ENCODE data around the gene CLEC1B. TPM values are rescaled to one million over a fixed set of nuclear protein-coding genes. Genes with fewer than 3 reads are reported as not detected.

CLEC1B gene
- total RNA-seq: not detected in 2 replicates
- long read RNA-seq: 0 reads

DNA sequence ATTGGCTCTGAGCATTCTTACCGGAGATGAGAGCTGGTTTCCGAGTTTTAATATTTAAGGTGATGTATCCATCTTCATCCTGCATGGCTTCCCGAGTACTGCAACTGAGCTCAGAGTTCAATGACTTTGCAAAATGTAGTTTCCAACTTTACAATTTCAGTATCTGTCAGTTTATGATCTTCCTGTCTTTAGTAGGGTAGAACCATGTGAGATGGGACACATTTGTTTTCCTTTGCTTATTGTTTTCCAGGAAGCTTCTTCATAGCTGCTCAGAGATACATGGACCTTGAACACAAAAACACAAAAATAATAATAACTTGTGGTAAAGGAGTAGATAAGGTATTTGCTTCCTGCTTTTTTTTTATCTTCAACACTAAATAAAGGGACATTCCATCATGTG is at the start of gene CLEC1B:
CLEC1B (minus strand) TSS at position 106 of the 400 bp plus-strand sequence; CDS start at position 85, 21 bp downstream.
- Mint-ChIP-seq H3K4me3 (ENCODE audit: low read depth) (no peak within 1 kb of the TSS), H3K9me3 (ENCODE audit: low read depth) (no peaks in the 10 kb centered on the region)

DNA sequence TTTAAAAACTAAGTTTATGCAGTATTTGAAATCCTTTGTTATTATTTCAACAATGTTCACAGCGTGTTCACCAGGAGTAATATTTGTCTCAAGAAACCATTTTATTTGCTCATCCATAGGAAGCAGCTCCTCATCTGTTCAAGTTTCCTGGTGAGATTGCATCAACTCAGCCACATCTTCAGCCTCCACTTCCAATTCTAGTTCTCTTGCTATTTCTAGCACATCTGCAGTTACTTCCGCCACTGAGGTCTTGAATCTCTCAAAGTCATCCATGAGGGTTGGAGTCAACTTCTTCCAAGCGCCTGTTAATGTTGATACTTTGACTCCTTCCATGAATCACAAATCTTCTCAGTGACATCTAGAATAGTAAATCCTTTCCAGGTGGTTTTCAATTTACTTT is 49.6 kb upstream of the CLEC1B start:
- H3K27ac Mint-ChIP-seq: no peak overlapping the region
- peaks cover 10% of the 10 kb centered on the region for H3K9me3 Mint-ChIP-seq (ENCODE audit: low read depth)
- H3K27me3 Mint-ChIP-seq: peaks cover 3% of the 10 kb centered on the region
- no peaks in the 10 kb centered on the region for H3K4me1 Mint-ChIP-seq (ENCODE audit: low read depth)
- no peak overlapping the region for H3K4me3 Mint-ChIP-seq (ENCODE audit: low read depth)
- TF ChIP-seq, protein P1, sequence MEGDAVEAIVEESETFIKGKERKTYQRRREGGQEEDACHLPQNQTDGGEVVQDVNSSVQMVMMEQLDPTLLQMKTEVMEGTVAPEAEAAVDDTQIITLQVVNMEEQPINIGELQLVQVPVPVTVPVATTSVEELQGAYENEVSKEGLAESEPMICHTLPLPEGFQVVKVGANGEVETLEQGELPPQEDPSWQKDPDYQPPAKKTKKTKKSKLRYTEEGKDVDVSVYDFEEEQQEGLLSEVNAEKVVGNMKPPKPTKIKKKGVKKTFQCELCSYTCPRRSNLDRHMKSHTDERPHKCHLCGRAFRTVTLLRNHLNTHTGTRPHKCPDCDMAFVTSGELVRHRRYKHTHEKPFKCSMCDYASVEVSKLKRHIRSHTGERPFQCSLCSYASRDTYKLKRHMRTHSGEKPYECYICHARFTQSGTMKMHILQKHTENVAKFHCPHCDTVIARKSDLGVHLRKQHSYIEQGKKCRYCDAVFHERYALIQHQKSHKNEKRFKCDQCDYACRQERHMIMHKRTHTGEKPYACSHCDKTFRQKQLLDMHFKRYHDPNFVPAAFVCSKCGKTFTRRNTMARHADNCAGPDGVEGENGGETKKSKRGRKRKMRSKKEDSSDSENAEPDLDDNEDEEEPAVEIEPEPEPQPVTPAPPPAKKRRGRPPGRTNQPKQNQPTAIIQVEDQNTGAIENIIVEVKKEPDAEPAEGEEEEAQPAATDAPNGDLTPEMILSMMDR (IDR thresholded peaks at IDR 0.05; ENCODE audit: unreplicated experiment): no peak
- H3K36me3 Mint-ChIP-seq (ENCODE audit: insufficient read depth): no peaks in the 10 kb centered on the region
- no peak for DNase-seq (ENCODE audit: low spot score, unreplicated experiment)

More for the DNA sequence above, at the start of gene CLEC1B:
- TF ChIP-seq, protein P1 (IDR thresholded peaks at IDR 0.05; ENCODE audit: unreplicated experiment): no peak
- DNase-seq (ENCODE audit: low spot score, unreplicated experiment): no peak
- H3K27ac Mint-ChIP-seq: no peak within 1 kb of the TSS
- no peaks in the 10 kb centered on the region for H3K4me1 Mint-ChIP-seq (ENCODE audit: low read depth)
- H3K27me3 Mint-ChIP-seq: no peaks in the 10 kb centered on the region
- H3K36me3 Mint-ChIP-seq (ENCODE audit: insufficient read depth): no peaks in the 10 kb centered on the region

DNA sequence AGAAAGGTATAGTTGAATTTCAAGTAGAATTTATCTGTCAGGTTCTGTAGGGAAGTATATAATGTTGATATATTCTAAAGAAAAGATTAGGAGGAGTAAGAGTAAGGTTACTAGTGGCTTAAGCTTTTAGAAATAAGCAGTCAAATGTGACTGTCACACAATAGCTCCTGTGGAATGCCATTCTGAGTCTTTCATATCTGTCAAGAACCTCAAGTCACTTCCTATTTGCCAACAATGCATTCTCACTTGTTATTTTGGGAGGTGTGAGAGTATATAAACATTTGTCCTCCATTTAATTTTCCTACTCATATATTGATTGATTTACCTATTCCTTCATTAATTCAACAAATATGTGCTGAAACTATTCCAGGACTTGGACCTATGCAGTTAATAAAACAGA is 43.2 kb upstream of the CLEC1B start:
- peaks cover 3% of the 10 kb centered on the region for H3K27me3 Mint-ChIP-seq
- no peaks in the 10 kb centered on the region for H3K4me1 Mint-ChIP-seq (ENCODE audit: low read depth)

DNA sequence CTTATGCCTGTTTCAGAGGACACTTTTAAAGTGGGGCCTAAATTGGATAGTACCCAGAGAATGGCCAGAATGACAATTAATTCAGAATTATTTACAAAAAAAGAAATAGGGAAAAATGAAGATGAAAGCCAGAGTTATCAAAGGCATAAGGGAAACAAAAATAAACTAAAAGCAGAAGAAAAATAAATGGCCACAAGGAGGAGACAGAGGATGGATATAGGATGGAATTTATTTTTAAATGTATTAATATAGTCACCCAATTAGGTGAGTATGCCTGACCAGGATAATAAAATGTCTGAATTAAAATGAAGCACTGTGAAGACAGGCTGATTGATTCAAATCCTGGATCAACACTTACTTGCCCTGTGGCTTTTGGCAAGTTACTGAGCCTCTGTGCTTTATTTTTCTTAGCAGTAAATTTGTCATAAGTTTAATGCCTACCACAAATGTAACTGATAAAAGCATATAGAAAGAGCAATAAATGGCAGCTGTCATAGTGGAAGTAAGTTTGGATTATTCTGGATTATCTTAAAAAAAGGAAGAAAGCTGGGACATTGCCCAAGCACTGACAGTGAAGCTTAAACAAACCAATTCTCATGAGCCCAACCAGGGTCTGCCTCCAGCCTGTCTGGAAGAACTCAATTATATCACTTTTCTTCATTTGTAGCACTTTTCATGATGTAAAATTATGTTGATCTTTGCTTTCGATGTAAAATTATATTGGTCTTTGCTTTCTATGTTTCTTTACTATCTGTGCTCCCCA is 35.0 kb upstream of the CLEC1B start:
- no peak for DNase-seq (ENCODE audit: low spot score, unreplicated experiment)
- H3K4me3 Mint-ChIP-seq (ENCODE audit: low read depth): no peak overlapping the region
- H3K27ac Mint-ChIP-seq: no peak overlapping the region
- TF ChIP-seq, protein P1 (IDR thresholded peaks at IDR 0.05; ENCODE audit: unreplicated experiment): peak; percentile 65
- no peaks in the 10 kb centered on the region for H3K4me1 Mint-ChIP-seq (ENCODE audit: low read depth)
- no peaks in the 10 kb centered on the region for H3K27me3 Mint-ChIP-seq
- no peaks in the 10 kb centered on the region for H3K36me3 Mint-ChIP-seq (ENCODE audit: insufficient read depth)
- H3K9me3 Mint-ChIP-seq (ENCODE audit: low read depth): no peaks in the 10 kb centered on the region

More for the DNA sequence above, 43.2 kb upstream of the CLEC1B start:
- DNase-seq (ENCODE audit: low spot score, unreplicated experiment): no peak
- Mint-ChIP-seq H3K36me3 (ENCODE audit: insufficient read depth) (no peaks in the 10 kb centered on the region), H3K27ac (no peak overlapping the region), H3K9me3 (ENCODE audit: low read depth) (no peaks in the 10 kb centered on the region), H3K4me3 (ENCODE audit: low read depth) (no peak overlapping the region)
- TF ChIP-seq, protein P1 (IDR thresholded peaks at IDR 0.05; ENCODE audit: unreplicated experiment): no peak

DNA sequence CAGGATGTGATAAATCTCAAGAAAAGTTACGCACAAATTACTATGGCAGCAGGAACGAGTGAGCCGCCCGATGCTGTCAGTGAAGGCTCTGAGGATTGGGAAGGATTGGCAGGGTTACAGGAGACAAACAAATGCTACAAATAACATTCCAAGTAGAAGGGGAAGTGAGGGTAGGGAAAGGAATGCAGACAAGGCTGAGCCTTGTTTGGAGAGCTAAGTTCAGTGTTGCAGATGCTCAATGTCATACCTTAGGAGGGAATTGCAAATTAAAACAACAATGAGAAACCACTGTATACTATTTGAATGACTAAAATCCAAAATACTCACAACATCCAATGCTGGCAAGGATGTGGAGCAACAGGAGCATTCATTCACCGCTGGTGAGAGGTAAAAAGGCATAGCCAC is 32.9 kb upstream of the CLEC1B start:
- TF ChIP-seq, protein P1 (IDR thresholded peaks at IDR 0.05; ENCODE audit: unreplicated experiment): no peak
- Mint-ChIP-seq H3K4me3 (ENCODE audit: low read depth) (no peak overlapping the region), H3K4me1 (ENCODE audit: low read depth) (no peaks in the 10 kb centered on the region), H3K9me3 (ENCODE audit: low read depth) (no peaks in the 10 kb centered on the region), H3K36me3 (ENCODE audit: insufficient read depth) (no peaks in the 10 kb centered on the region), H3K27ac (peak overlapping the region; percentile 22), H3K27me3 (no peaks in the 10 kb centered on the region)
- no peak for DNase-seq (ENCODE audit: low spot score, unreplicated experiment)

Measured in progenitor cell of endocrine pancreas (in vitro differentiated cells).